Testis (tissue), 3 donors: ENCODE data around the gene GNB1L. TPM values are rescaled to one million over a fixed set of nuclear protein-coding genes. Genes with fewer than 3 reads are reported as not detected.
"Not testable (repeated sequence)": the region's sequence is repeated elsewhere in the genome, so short reads cannot be mapped to it uniquely, and the experiment has no call there.

Experiments
- DNase-seq: peaks from one replicate; pipeline ENCODE4 v3.0.0-alpha.2; 2019
- H3K27ac ChIP-seq, 2 donors: fragments of 200-600 bp; sonication (generic); one replicate each; pipeline ENCODE4 v1.5.1; 2019
- H3K27me3 ChIP-seq: fragments of 200-600 bp; sonication (generic); one replicate; pipeline ENCODE4 v1.5.1; 2019
- H3K36me3 ChIP-seq: fragments of 200-600 bp; sonication (generic); one replicate; pipeline ENCODE4 v1.5.1; 2017; ENCODE audit warnings: low read depth; ENCODE audit errors: missing control alignments
- H3K4me1 ChIP-seq: fragments of 200-600 bp; sonication (generic); one replicate; pipeline ENCODE4 v1.5.1; 2019
- H3K4me3 ChIP-seq, 2 donors: fragments of 200-600 bp; sonication (generic); one replicate each; pipeline ENCODE4 v1.5.1; 2017 to 2019
- H3K9me3 ChIP-seq: fragments of 200-600 bp; sonication (generic); one replicate; pipeline ENCODE4 v1.5.1; 2017
- CTCF ChIP-seq, 3 experiments: fragments of 450-650 bp in 2 of 3; fragments of 200-600 bp in 1 of 3; sonication (generic) in 1 of 3; IDR thresholded peaks; one replicate each; pipeline ENCODE4 v1.5.1; 2016 to 2019; ENCODE audit warnings: antibody characterized with exemption in 3 of 3, mild to moderate bottlenecking in 2 of 3, moderate library complexity in 1 of 3
- POLR2A ChIP-seq: fragments of 450-650 bp; IDR thresholded peaks from one replicate; pipeline ENCODE4 v1.6.1; 2017; ENCODE audit warnings: antibody characterized with exemption, mild to moderate bottlenecking, moderate library complexity
- WGBS, 2 donors: methylation state at CpG; one replicate each; pipeline ENCODE4 v1.1.5; 2018; 5-methylcytosine and 5-hydroxymethylcytosine counted together
- intact Hi-C: fragments of 100-400 bp; cut with DNase I; formaldehyde crosslinking; loops from one replicate; pipeline ENCODE4 v1.15.1; 2023; ENCODE audit warnings: low total_unique reads
- polyA plus RNA-seq: library from polyadenylated mRNA; stranded (reverse); fragments of 350-450 nt; fragmentation: Illumina TruSeq; extraction: RNeasy Lipid Tissue Mini Kit (QIAGEN cat#74804); gene quantifications from one replicate; pipeline ENCODE4 v1.2.3, GENCODE V29; 2014; ENCODE audit warnings: low read depth, low replicate concordance; ENCODE audit not compliant: insufficient read depth
- total RNA-seq, 2 donors: library from RNA; depleted of rRNA; stranded (reverse); fragments of >200 nt; gene quantifications; one replicate each; pipeline ENCODE4 v1.2.3, GENCODE V29; 2016

Gene GNB1L
- total and polyA plus RNA-seq, 3 donors from 2014 or later, result 5.5 to 6.9 (median 6.0) TPM

DNA sequence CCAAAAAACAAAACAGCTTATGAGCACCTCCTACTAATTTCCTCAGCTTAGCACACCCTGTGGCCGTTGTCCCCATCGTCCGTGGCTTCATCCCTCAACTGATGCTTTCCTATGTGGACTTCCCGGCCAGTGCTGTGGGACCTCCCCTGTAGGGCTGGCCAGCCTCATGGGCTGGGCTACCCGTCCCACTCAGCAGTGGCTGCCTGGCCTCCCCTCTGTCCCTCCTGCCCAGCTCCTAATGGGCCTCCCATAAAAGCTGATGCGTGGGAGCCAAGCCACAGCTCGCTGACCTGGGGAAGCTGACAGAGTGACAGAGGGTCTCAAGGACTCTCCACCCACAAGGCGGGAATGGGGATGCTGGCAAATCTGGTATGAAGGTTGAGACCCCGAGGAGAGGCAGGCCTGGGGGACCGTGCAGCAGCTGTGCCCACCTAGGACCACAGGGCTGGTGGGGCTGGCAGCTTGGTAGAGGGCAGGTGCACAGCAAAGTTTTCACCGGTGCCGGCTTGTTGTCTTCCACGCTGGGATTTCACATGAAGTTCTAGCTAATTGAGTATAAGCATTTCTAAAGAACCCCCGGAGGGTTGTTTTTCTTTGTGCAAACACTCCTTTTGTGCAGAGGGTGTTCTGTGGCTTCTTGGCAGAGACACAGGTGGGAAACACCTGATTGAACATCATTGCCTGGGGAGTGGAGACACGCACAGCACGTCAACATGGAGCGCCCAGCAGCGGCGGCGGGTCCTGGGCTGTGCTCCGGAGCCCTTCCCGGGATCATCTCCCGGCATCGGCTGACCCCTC, 70.9 kb downstream of the GNB1L start:
- intact Hi-C loops, result no loop called here
- no peak for TF ChIP-seq POLR2A
- no peak for TF ChIP-seq CTCF (IDR thresholded peaks at IDR 0.05)
- Histone ChIP-seq H3K36me3 (no peaks in the 10 kb centered on the region), H3K27ac (no peak overlapping the region), H3K4me3 (no peak overlapping the region), H3K27me3 (no peaks in the 10 kb centered on the region), H3K9me3 (no peaks in the 10 kb centered on the region), H3K4me1 (no peaks in the 10 kb centered on the region)
- DNase-seq, result no peak
- 78 to 87% methylated on average over 15 to 24 of the region's 24 CpGs for WGBS, 2 donors

DNA sequence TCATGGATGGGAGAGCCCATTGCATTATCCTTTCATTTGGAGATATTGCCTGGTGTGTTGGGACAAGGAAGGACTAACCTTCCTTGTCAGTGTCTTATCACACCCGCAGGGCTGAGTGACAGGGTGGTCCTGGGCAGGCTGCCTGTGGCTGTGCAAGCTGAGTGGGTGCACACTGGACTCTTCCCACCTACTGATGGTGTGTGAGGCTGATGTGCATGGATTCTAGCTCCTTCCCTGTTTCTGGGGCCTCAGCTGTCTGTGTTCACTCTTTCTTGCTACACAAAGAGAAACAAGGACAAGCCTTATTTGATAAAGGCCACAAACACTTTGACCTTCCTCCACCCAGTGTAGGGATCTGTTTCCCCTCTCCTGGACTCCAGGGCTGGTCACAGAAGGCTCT, 72.1 kb downstream of the GNB1L start:
- Histone ChIP-seq H3K9me3 (no peaks in the 10 kb centered on the region), H3K36me3 (no peaks in the 10 kb centered on the region), H3K4me3 (no peak overlapping the region), H3K4me1 (no peaks in the 10 kb centered on the region), H3K27me3 (no peaks in the 10 kb centered on the region), H3K27ac (no peak overlapping the region)
- TF ChIP-seq POLR2A, result no peak
- no peak for TF ChIP-seq CTCF (IDR thresholded peaks at IDR 0.05)
- 91% methylated on average over 1 of the region's 1 CpG; no CpG with 5 or more reads in 1 of the 2 donors for WGBS, 2 donors
- intact Hi-C loops, result no loop called here
- no peak for DNase-seq

- 55 to 60% methylated on average over 13 of the region's 13 CpGs for WGBS, 2 donors
- no peak for TF ChIP-seq POLR2A
- TF ChIP-seq CTCF (IDR thresholded peaks at IDR 0.05), result no peak
- intact Hi-C loops, result no loop called here
- Histone ChIP-seq H3K4me3 (no peak overlapping the region), H3K27me3 (no peaks in the 10 kb centered on the region), H3K36me3 (no peaks in the 10 kb centered on the region), H3K9me3 (no peaks in the 10 kb centered on the region), H3K27ac (no peak overlapping the region), H3K4me1 (no peaks in the 10 kb centered on the region)
- DNase-seq, result no peak
These were observed 74.9 kb downstream of the GNB1L start for GRCh38 chr22:19779685-19780268.

DNA sequence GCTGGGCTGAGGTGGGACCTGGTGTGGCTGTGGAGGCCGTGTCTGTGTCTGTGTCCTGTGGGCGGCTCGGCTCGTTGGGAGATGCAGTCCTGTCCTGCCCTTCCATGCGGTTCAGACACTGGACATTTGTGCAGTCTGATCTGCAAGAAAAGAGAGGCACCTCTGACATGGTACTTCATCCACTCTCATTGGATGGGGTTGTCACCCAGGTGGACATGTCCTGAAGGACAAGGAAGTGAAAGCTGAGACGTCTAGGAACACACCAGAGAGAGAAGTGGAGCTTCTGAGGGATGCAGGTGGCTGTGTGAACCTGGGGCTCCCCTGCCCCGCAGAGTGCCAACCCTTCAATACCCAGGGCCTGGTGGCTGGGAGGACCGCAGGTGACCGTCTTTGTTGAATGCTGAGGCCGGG, 75.7 kb downstream of the GNB1L start:
- H3K27me3 ChIP-seq, result no peaks in the 10 kb centered on the region
- no peaks in the 10 kb centered on the region for H3K4me1 ChIP-seq
- TF ChIP-seq POLR2A, result no peak
- no peak for TF ChIP-seq CTCF (IDR thresholded peaks at IDR 0.05)
- DNase-seq, result no peak
- H3K36me3 ChIP-seq, result no peaks in the 10 kb centered on the region
- 86 to 92% methylated on average over 9 to 10 of the region's 10 CpGs for WGBS, 2 donors
- no peak overlapping the region for H3K4me3 ChIP-seq
- intact Hi-C loops, result no loop called here
- H3K27ac ChIP-seq, result no peak overlapping the region
- no peaks in the 10 kb centered on the region for H3K9me3 ChIP-seq

- H3K27ac ChIP-seq, H3K27me3 ChIP-seq, H3K36me3 ChIP-seq, DNase-seq, H3K4me1 ChIP-seq, intact Hi-C loops, H3K4me3 ChIP-seq, H3K9me3 ChIP-seq: not testable (repeated sequence)
- 82 to 93% methylated on average over 6 of the region's 6 CpGs for WGBS, 2 donors
These were observed 77.5 kb downstream of the GNB1L start for GRCh38 chr22:19777192-19777591.
